GM12878 (cell line): ENCODE data around the gene DIO3. TPM values are rescaled to one million over a fixed set of nuclear protein-coding genes. Genes with fewer than 3 reads are reported as not detected.

Experiments
- ATAC-seq: fragments of 200-7000 bp; cut with Tn5 transposase; 3 replicates; pipeline ENCODE4 v1.9.1; 2020; ENCODE audit warnings: mild to moderate bottlenecking, moderate library complexity
- BruUV-seq: library from RNA; stranded (reverse); fragments of 400-500 nt; replicated peaks from 2 replicates; lab custom pipeline; 2021; lab: Mats Ljungman, UMichigan
- CTCF ChIA-PET: fragments of 300-600 bp; sonication (Branson Sonifier 250); formaldehyde crosslinking; extraction: SDS; loops from one replicate; lab custom pipeline; 2021; ENCODE audit warnings: inconsistent platforms; lab: Yijun Ruan, JAX
- POLR2A ChIA-PET: fragments of 350-600 bp; formaldehyde crosslinking; extraction: SDS; loops from one replicate; lab custom pipeline; 2021; ENCODE audit warnings: inconsistent platforms; lab: Charles Lee
- RAD21 ChIA-PET: fragments of 300-600 bp; sonication (Branson Sonifier 250); formaldehyde crosslinking; loops from one replicate; lab custom pipeline; 2023; ENCODE audit warnings: antibody characterized with exemption; ENCODE audit not compliant: unreplicated experiment; lab: Charles Lee
- SMC1A ChIA-PET: fragments of 300-600 bp; sonication (Branson Sonifier 250); formaldehyde crosslinking; loops from one replicate; lab custom pipeline; 2023; ENCODE audit not compliant: unreplicated experiment, uncharacterized antibody; lab: Charles Lee
- DNase-seq: peaks from one replicate; pipeline ENCODE4 v3.0.0-alpha.2; 2011; ENCODE audit warnings: low read depth, low spot score
- FAIRE-seq: peaks from 3 replicates; lab custom pipeline; 2011; peaks lifted over from hg19 to GRCh38; lab: Jason Lieb, UNC
- H2AFZ ChIP-seq: 2 replicates; pipeline ENCODE4 v1.6.0; 2011; ENCODE audit warnings: low read depth, low read length, control low read depth; ENCODE audit not compliant: control insufficient read depth
- H3K27ac ChIP-seq: 2 replicates; pipeline ENCODE4 v1.5.1; 2011; ENCODE audit warnings: control low read depth; ENCODE audit not compliant: control insufficient read depth, insufficient read depth
- H3K27me3 ChIP-seq, 2 experiments: replicated peaks in 1 of 2; 2 replicates each; pipeline versions ENCODE4 v1.6.0 to v1.6.1; 2011; ENCODE audit warnings: low read length in 1 of 2; ENCODE audit not compliant: control insufficient read depth in 2 of 2, insufficient read depth in 2 of 2
- H3K36me3 ChIP-seq, 2 experiments: 2 replicates each; pipeline ENCODE4 v1.5.1; 2011; ENCODE audit warnings: low read length in 1 of 2; ENCODE audit not compliant: control insufficient read depth in 2 of 2, insufficient read depth in 2 of 2
- H3K4me1 ChIP-seq: 2 replicates; pipeline ENCODE4 v1.6.1; 2011; ENCODE audit warnings: mild to moderate bottlenecking, low read length, moderate library complexity, mixed read lengths; ENCODE audit not compliant: control insufficient read depth, insufficient read depth
- H3K4me2 ChIP-seq: 2 replicates; pipeline ENCODE4 v1.6.0; 2011; ENCODE audit warnings: control low read depth; ENCODE audit not compliant: control insufficient read depth, insufficient read depth
- H3K4me3 ChIP-seq: fragments of 200-600 bp; sonication (generic); 2 replicates; pipeline ENCODE4 v1.5.1; 2016
- H3K79me2 ChIP-seq: 2 replicates; pipeline ENCODE4 v1.6.0; 2011; ENCODE audit warnings: low read length; ENCODE audit not compliant: control insufficient read depth, insufficient read depth
- H3K9ac ChIP-seq: 2 replicates; pipeline ENCODE4 v1.8.0; 2011; ENCODE audit warnings: low read length, control low read depth, mixed read lengths; ENCODE audit not compliant: control insufficient read depth, insufficient read depth
- H3K9me3 ChIP-seq: replicated peaks from 3 replicates; pipeline ENCODE4 v1.5.1; 2011; ENCODE audit warnings: mild to moderate bottlenecking, low read length; ENCODE audit not compliant: control insufficient read depth, insufficient read depth
- H4K20me1 ChIP-seq: 2 replicates; pipeline ENCODE4 v1.6.0; 2011; ENCODE audit not compliant: control insufficient read depth, insufficient read depth
- CHD2 ChIP-seq: IDR thresholded peaks from 2 replicates; pipeline ENCODE4 v1.6.1; 2011; ENCODE audit warnings: low read depth, low read length, improper control_type of control experiment, borderline replicate concordance
- ETV6 ChIP-seq, 2 experiments: fragments of 450-650 bp in 1 of 2; IDR thresholded peaks in 1 of 2; conservative IDR thresholded peaks in 1 of 2; 2 replicates each; pipeline ENCODE4 v1.6.1; 2014; ENCODE audit warnings: antibody characterized with exemption in 1 of 2, borderline replicate concordance in 1 of 2, low read depth in 1 of 2, mild to moderate bottlenecking in 1 of 2, moderate library complexity in 1 of 2
- GABPA ChIP-seq: IDR thresholded peaks from 2 replicates; pipeline ENCODE4 v1.6.1; 2014; ENCODE audit warnings: antibody characterized with exemption, low read depth, mild to moderate bottlenecking, inconsistent platforms
- GATAD2B ChIP-seq: fragments of 450-650 bp; conservative IDR thresholded peaks from 2 replicates; pipeline ENCODE4 v1.6.1; 2017; ENCODE audit warnings: low read depth, mild to moderate bottlenecking, moderate library complexity
- IKZF1 ChIP-seq: fragments of 450-650 bp; conservative IDR thresholded peaks from 2 replicates; pipeline ENCODE4 v1.6.1; 2017; ENCODE audit warnings: antibody characterized with exemption, mild to moderate bottlenecking
- KLF5 ChIP-seq: fragments of 450-650 bp; IDR thresholded peaks from 2 replicates; pipeline ENCODE4 v1.6.1; 2014; ENCODE audit warnings: mild to moderate bottlenecking; ENCODE audit not compliant: partially characterized antibody
- MYB ChIP-seq: fragments of 150-350 bp; IDR thresholded peaks from 2 replicates; pipeline ENCODE4 v1.6.1; 2014; ENCODE audit warnings: mild to moderate bottlenecking, low read depth, low read length, borderline replicate concordance
- NBN ChIP-seq: fragments of 450-650 bp; IDR thresholded peaks from 2 replicates; pipeline ENCODE4 v1.6.1; 2016
- NR2C1 ChIP-seq: fragments of 450-650 bp; IDR thresholded peaks from 2 replicates; pipeline ENCODE4 v1.6.1; 2017; ENCODE audit warnings: antibody characterized with exemption, mild to moderate bottlenecking, moderate library complexity
- NR2F1 ChIP-seq: fragments of 450-650 bp; conservative IDR thresholded peaks from 2 replicates; pipeline ENCODE4 v1.6.1; 2017; ENCODE audit warnings: mild to moderate bottlenecking
- RFX5 ChIP-seq: IDR thresholded peaks from 2 replicates; pipeline ENCODE4 v1.6.1; 2011; ENCODE audit warnings: low read depth, low read length, improper control_type of control experiment
- SMAD5 ChIP-seq: IDR thresholded peaks from 2 replicates; pipeline ENCODE4 v1.6.1; 2016; ENCODE audit warnings: antibody characterized with exemption, low read depth
- SREBF2 ChIP-seq: IDR thresholded peaks from 2 replicates; pipeline ENCODE4 v1.6.1; 2012; ENCODE audit warnings: mild to moderate bottlenecking, low read length
- STAT1 ChIP-seq: fragments of 450-650 bp; conservative IDR thresholded peaks from 2 replicates; pipeline ENCODE4 v1.6.1; 2014; ENCODE audit warnings: antibody characterized with exemption, mild to moderate bottlenecking
- TCF7 ChIP-seq: IDR thresholded peaks from 2 replicates; pipeline ENCODE4 v1.6.1; 2014; ENCODE audit warnings: antibody characterized with exemption, borderline replicate concordance
- ZNF217 ChIP-seq: fragments of 450-650 bp; IDR thresholded peaks from 2 replicates; pipeline ENCODE4 v1.6.1; 2017; ENCODE audit warnings: antibody characterized with exemption, mild to moderate bottlenecking
- WGBS: methylation state at CpG from one replicate; pipeline ENCODE4 v1.1.6; 2016; ENCODE audit warnings: low lambda C conversion rate; ENCODE audit not compliant: insufficient replicate concordance, insufficient coverage; ENCODE audit errors: missing lambda C conversion rate; 5-methylcytosine and 5-hydroxymethylcytosine counted together
- in situ Hi-C: fragments of 300-500 bp; cut with MboI; formaldehyde crosslinking; loops from 9 replicates; pipeline ENCODE4 v1.14.3; 2018; ENCODE audit warnings: mixed read lengths
- intact Hi-C: fragments of 100-400 bp; cut with micrococcal nuclease; formaldehyde crosslinking; loops from one replicate; pipeline ENCODE4 v1.14.2; 2022; ENCODE audit not compliant: unreplicated experiment
- polyA plus RNA-seq, 11 experiments: library from polyadenylated mRNA; depleted of rRNA in 4 of 11; unstranded in 6 of 11; stranded (reverse) in 5 of 11; fragments of >200 nt; fragmentation: Nextera tagmentation in 4 of 11; fragmentation: Illumina TruSeq in 1 of 11; extraction: Ambion mirVana in 4 of 11; extraction: Trizol in 1 of 11; gene quantifications; 1 replicate in 1 of 11; 2 replicates in 10 of 11; pipeline versions ENCODE4 v1.2.1 to v1.2.3, GENCODE V29; 2011 to 2016; ENCODE audit warnings: inconsistent platforms in 2 of 11, missing spikeins in 2 of 11, low read depth in 1 of 11
- total RNA-seq, 4 experiments: library from RNA; depleted of rRNA in 3 of 4; stranded (reverse); fragments of >200 nt in 3 of 4; fragmentation: Illumina TruSeq in 1 of 4; extraction: Trizol in 1 of 4; gene quantifications; 2 replicates each; pipeline versions ENCODE4 v1.2.1 to v1.2.3, GENCODE V29; 2013 to 2021
- TF ChIP-seq, protein P1 (sequence below): IDR thresholded peaks from 2 replicates; pipeline ENCODE4 v1.6.1; 2011; ENCODE audit warnings: mild to moderate bottlenecking, low read depth, low read length, moderate library complexity; ENCODE audit not compliant: insufficient replicate concordance
- TF ChIP-seq, protein P2 (sequence below): fragments of 450-650 bp; IDR thresholded peaks from 2 replicates; pipeline ENCODE4 v1.6.1; 2017; ENCODE audit warnings: borderline replicate concordance

The DIO3 gene
- total and polyA plus RNA-seq, 10 of the 15 experiments (the other 5 are each of a cell fraction or from before 2014, with no cell fraction given): not detected

DNA sequence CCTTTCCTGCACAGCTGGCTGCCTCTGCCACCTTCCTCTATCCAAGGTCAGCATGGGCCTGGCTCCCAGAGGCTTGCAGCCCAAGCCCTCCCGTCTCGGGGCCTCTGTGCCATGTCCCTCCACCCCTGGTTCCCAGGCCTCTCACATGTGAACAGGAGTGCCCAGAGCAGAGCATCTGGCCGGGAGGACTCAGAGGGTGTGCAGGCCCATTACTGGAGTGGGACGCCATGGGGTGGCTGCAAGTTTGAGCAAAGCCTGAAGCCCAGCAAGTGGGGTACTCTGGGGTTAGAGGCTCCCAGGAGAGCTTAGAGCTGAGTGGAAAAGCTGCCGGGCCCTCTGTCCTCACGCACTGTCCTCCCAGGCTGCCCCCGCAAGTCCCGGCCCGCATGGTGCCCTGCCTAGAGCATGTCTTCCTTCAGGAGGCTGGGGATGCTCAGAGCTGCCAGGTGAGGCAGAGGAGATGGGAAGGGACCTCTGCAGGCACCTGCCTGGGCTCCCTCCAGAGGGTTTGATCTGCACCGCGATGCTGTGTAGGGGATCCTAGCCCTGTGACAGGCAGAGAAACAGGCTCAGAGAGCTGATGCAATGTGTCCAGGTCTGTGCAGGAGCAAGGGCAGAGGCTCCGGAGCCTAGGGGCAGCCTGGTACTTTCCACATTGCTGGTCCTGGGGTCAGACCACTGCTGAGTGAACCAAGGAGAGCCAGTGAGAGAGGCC lies 39.8 kb downstream of the DIO3 start (continued):
- no peak for TF ChIP-seq NR2F1
- TF ChIP-seq NR2C1: no peak
- TF ChIP-seq CHD2: no peak

GRCh38 chr14:101601606-101602465 lies 40.5 kb downstream of the DIO3 start:
- H3K79me2 ChIP-seq: no peaks in the 10 kb centered on the region
- ATAC-seq (no peak), DNase-seq (no peak), FAIRE-seq (no peak)
- H3K36me3 ChIP-seq: no peaks in the 10 kb centered on the region
- H3K9me3 ChIP-seq: no peaks in the 10 kb centered on the region; the same call in 2 of the 3 replicates
- POLR2A ChIA-PET: no interaction called here
- BruUV-seq: no TSS peak
- no peak overlapping the region for H2AFZ ChIP-seq
- H4K20me1 ChIP-seq: no peaks in the 10 kb centered on the region
- H3K4me3 ChIP-seq: no peak overlapping the region
- H3K27me3 ChIP-seq: peaks cover 0 to 1% of the 10 kb centered on the region in 2 experiments; a peak in 1 of 4 replicates
- SMC1A ChIA-PET: no interaction called here
- H3K9ac ChIP-seq: no peak overlapping the region
- no peak overlapping the region for H3K27ac ChIP-seq
- in situ Hi-C loops (no loop called here), intact Hi-C loops (no loop called here)
- CTCF ChIA-PET: no interaction called here
- no peak overlapping the region for H3K4me2 ChIP-seq
- 48% methylated on average over 27 of the region's 35 CpGs for WGBS
- H3K4me1 ChIP-seq: no peaks in the 10 kb centered on the region
- RAD21 ChIA-PET: no interaction called here
- TF ChIP-seq SREBF2 (no peak), SMAD5 (no peak), RFX5 (no peak), ETV6 (conservative IDR thresholded peaks at IDR 0.05 in 1 of 2, IDR thresholded peaks at IDR 0.05 in 1 of 2; ENCODE audit: borderline replicate concordance in 1 of 2, low read depth in 1 of 2) (no peak), MYB (no peak), STAT1 (no peak), GABPA (no peak), NBN (no peak), GATAD2B (no peak), KLF5 (no peak), ZNF217 (no peak), IKZF1 (no peak), TCF7 (no peak)
- TF ChIP-seq, protein P1, sequence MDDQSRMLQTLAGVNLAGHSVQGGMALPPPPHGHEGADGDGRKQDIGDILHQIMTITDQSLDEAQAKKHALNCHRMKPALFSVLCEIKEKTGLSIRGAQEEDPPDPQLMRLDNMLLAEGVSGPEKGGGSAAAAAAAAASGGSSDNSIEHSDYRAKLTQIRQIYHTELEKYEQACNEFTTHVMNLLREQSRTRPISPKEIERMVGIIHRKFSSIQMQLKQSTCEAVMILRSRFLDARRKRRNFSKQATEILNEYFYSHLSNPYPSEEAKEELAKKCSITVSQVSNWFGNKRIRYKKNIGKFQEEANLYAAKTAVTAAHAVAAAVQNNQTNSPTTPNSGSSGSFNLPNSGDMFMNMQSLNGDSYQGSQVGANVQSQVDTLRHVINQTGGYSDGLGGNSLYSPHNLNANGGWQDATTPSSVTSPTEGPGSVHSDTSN: no peak
- TF ChIP-seq, protein P2, sequence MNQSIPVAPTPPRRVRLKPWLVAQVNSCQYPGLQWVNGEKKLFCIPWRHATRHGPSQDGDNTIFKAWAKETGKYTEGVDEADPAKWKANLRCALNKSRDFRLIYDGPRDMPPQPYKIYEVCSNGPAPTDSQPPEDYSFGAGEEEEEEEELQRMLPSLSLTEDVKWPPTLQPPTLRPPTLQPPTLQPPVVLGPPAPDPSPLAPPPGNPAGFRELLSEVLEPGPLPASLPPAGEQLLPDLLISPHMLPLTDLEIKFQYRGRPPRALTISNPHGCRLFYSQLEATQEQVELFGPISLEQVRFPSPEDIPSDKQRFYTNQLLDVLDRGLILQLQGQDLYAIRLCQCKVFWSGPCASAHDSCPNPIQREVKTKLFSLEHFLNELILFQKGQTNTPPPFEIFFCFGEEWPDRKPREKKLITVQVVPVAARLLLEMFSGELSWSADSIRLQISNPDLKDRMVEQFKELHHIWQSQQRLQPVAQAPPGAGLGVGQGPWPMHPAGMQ: no peak
